NCI-H2029 treated with DMSO at 0.1 percent for 48 hours (cell line): ENCODE data around the gene NT5DC4.

Source experiments
- DNase-seq: peaks from one replicate; lab custom pipeline; 2025; lab: John Stamatoyannopoulos, UW

NT5DC4 gene

GRCh38 chr2:112723547-112723940 is 2.7 kb downstream of the NT5DC4 start:
- no peak for DNase-seq

DNA sequence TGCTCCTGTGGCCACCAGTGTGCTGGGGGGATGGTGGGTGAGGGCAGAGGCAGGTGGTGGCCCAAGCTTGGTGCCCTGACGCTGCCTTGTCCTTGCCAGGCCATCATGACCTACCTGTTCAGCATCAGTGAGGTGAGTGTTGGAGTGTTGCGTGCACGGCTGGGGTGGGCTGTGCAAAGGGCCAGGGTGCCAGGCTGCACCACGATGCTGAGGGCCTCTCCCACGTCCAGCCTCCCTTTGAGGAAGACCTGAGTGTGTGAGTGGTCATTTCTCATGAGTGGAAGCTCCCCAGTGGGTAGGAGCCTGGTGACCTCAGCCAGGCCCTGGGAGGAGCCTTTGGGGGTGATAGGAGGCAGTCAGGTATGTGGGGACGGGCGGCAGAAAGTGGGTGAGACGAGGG is 3.2 kb downstream of the NT5DC4 start:
- DNase-seq: no peak

DNA sequence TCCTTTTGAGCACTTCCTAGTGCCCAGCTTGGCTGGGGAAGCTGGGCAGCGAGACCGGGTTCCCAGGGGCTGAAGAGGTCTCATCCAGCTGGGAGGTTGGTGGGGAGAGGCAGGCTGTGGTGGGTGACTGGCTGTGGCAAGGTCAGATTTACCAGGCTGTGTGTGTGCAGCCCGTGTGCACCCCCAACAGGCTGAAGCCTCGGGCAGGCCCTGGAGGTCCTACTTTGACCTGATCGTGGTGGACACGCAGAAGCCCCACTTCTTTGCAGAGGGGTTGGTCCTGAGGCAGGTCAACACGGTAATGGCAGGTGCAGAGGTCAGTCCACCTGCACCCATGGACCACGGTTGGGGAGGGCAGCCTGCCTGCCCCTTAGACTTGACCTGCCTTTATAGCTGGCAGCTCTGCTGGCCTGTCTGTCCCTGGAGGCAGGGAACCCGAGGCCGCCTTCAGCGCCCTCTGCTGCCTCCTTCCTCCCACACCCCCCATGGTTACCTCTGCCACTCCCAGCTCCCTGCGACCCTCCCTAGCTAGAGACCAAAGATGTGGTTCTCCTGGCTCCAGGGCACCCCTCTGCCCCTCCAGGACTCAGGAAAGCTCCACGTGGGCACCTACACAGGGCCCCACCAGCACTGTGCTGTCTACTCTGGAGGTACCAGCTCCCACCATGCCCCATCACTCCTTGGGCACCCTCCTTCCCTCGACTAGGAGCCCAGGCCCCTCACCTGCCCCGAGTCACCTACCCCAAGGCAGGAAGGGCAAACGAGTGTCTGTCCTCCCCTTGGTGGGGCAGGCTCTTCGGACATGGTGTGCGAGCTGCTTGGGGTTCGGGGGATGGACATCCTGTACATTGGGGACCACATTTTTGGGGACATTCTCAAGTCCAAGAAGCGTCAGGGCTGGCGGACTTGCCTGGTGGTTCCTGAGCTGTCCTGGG is 4.0 kb downstream of the NT5DC4 start:
- DNase-seq: no peak

DNA sequence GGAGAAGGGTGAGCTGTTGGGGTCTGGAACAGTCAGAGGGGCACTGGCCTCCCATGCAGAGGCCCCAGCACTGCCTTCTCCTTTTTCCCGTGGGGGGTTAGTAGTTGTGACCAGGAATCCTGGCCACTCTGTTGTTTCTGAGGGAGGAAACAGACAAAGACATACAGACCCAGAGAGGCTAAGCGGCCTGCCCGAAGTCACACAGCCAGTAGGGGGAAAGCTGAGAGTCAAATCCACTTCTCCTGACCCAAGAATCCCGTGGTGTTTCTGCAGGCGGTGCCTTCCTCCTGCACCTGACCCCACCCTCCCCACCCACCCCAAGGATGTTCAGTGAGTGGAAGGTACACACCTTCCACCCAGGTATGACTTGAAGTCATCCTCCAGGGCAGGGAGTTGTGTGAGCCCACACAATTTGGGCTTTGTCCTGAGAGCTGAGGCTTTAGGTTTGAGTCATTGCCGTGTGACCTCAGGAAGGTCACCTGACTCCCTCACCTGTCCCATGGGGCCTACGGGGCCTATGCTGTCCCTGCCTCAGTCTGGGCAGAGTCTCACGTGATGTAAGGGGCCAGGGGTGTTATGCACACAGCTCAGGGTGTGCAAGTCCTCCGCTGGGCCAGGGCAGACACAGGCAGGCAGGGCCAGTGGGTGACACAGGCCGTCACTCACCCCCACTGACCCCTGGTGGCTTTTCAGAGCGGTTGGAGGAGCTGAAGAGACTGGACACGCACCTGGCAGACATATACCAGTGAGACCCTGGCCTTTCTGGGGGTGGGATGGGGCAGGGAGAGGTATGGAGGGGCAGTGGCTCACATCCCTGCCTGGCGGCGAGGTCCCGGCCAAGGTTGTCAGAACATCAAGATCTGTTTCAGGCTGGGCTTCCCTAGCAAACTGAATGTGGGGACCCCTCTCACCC is 5.0 kb downstream of the NT5DC4 start:
- no peak for DNase-seq

DNA sequence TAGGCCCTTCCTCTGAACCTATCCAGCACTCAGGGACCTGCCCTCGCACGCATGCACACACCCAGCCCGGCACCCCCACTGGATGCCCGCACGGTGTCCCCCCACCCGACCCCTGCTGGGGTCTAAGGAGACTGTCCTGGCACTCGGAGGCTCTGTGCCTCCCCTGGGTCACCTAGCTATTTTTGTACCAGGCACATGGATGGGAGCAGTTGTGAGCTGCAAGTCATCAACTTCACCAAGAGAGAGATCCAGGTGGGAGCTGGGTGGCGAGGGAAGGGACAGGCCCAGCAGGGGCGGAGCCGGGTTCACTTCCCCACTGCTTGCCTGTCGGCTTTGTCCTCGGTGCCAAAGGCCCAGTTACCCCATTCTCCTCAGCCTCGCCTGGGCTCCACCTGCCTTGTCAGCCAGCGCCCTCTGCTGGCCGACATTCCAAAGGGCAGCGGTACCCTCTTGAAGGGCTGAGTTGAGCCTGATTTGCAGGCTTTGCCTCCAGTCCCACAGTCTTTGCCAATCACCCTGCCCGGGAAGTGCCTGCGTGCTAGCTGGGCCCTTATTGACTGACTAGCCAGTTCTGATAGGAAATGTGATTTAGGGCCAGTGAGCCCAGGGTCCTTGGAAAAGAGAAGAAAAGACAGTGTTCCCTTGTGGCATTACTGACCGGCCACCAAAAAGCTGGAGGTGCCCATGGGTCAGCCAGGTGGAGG is 5.8 kb downstream of the NT5DC4 start:
- peak; percentile 73 for DNase-seq

DNA sequence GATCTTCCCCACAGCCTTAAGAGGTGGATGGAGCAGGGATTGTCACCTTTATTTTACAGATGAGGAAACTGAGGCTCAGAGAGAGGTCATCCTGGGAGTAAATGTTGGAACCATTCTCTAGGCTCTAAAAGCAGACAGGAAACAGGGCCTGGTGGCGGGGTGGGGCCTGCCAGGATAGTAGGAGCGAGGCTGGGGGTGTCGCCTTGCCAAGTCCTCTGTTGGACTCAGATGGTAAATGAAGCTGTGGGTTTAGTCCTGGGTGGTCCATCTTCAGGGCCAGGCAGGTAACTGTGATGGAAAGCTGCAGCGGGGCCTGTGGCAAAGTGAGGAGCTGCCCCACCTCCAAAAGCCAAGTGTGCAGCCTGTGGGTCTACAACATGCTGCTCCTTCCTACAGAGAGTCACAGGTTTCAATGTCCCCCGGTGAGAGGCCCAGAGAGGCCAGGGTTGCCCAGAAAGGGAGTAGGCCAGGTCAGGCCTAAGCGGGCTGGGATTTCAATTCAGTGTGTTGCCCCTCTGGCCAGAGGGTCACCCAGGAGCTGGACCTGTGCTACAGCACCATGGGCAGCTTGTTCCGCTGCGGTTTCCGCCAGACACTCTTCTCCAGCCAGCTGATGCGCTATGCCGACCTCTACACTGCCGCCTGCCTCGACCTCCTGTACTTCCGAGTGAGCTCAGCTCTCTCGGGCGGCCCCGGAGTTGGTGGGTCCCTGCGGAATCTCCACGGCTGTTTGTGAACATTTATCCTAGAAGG is 6.6 kb downstream of the NT5DC4 start:
- DNase-seq: no peak

GRCh38 chr2:112728029-112728362 is 7.2 kb downstream of the NT5DC4 start:
- no peak for DNase-seq

- DNase-seq: no peak
These were observed 7.8 kb downstream of the NT5DC4 start for GRCh38 chr2:112728378-112729175.

DNA sequence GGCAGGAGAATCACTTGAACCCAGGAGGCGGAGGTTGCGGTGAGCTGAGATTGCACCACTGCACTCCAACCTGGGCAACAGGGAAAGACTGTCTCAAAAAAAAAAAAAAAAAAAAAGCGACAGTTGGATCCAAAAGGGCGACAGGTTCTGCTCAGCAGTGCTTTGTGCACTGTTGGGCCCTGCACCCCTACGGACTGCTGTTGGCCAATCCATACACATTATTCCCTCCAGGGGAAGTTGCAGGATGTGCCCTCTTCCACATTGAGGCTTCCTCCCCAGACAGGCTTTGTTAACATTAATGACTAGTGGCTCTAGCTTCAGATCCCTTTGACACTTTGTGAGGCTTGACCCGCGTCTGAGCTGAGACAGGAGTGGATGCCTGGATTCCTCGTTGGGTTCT is 9.4 kb downstream of the NT5DC4 start:
- DNase-seq: no peak

DNA sequence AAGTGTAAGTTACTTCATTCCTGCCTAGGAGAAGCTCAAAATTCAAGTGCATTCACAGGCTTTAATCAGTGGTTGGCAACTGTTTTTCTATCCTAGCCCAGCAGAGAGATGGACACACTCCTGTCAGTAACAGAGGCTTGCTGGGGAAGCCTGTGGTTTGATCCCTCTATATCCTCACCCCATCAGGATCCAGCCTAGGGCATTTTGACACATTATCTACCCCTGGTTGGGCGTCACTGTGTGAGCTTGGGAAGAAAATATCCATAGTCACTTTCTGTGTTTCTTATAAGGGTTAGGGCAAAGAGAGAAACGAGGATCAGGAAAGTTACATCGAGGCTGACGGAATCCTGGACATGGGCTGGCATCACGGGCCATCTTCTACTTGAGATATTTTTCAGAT is 10.0 kb downstream of the NT5DC4 start:
- DNase-seq: no peak

- DNase-seq: no peak
These were observed 10.7 kb downstream of the NT5DC4 start for GRCh38 chr2:112731479-112731878.

DNA sequence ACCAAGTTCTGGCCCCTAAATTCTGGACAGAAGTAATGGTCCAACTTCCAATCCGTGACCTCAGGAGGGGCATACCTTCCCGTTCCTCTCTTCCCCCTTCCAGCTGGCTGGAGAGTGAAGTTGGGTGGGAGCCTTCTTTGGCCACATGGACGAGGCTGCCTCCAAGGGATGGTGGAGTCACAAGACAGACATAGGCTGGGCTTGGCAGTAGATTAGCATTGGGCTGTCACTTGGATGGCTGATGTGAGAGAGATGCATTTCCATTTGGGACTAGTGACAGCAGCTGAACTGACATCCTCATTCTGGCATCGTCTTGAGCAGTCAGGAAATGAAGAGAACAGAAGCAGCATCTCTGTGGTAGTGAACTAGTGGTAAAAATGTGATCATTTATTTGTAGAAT is 12.6 kb downstream of the NT5DC4 start:
- no peak for DNase-seq

DNA sequence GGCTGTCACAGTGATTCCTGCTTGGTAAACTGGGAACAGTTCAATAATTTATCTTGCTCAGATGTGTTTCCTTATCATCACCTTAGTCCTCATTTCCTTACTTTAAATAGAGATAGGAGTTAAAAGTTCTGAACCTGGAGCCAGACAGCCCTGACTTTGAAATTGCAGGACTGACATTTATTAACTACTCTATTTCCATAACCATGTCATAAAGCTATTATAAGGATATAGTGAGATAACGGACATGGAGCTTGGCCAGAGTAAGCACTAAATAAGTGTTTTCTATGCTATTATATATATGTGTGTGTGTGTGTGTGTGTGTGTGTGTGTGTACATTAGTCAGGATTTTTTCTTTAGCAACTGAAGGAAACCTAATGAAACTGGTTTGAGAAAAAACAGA is 13.1 kb downstream of the NT5DC4 start:
- no peak for DNase-seq

DNA sequence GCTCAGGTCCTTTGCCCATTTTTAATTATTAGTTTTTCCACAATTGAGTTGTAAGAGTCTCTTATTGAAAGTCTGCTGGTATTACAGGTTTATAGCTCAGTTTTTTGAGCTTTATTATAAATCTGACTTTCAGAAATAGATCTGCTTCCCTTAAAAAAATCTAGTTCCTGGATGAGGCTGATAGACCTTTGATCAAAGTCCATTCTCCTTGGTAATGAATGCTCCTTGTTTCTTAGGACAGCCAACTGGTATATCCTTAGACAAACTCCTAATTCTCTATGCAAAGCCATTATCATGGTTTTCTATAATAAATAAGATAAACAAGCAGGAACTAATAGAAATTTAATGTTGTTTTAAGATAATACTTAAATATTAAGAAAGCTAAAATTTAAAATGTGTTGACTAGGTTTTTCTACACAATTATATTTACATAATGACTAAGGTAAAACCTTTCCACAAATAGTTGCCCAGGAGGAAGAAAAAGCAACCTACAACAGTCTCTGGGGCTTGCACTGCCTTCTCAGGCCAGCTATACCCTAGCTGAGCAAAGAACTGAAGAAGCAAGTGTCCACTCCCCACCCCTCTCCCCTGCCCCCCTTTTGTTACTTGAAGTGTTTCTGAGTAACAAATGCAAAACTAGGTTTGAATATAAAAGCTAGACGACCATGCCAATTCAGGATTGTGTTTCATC is 16.9 kb downstream of the NT5DC4 start:
- no peak for DNase-seq

DNA sequence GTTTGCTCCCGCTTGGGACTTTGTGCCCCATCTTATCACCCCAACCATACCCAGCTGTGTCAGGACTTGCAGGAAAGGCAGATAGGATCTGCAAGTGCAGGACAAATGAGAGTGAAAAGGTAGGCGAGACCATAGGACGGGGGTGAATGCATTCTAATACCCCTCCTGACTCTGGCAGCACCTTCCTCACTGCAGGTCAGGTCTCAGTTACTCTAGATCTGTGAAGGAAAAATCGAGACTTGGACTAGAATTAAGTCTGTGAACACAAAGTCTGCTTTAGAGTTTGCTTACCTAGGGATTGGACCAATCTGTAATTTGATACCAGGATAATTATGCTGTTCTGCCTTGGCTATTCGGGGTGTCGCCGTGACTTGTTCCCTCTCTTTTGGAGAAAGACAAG is 19.7 kb downstream of the NT5DC4 start:
- DNase-seq: no peak

- DNase-seq: peak; percentile 8
These were observed 29.1 kb downstream of the NT5DC4 start for GRCh38 chr2:112749755-112750559.

DNA sequence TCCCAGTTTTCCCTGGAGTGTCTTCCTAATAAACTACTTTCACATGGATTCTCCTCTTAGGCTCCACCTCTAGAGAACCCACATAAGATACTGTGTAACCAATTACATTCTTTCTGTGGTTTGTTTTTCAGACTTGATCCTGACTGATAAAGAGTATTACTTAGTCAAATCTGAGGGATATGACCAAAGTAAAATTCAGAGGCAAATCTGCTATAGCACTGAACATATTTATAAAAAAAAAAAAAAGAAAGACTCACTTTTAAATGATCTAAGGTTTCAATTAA is 29.7 kb downstream of the NT5DC4 start:
- DNase-seq: no peak

- no peak for DNase-seq
These were observed 30.8 kb downstream of the NT5DC4 start for GRCh38 chr2:112751451-112752197.

DNA sequence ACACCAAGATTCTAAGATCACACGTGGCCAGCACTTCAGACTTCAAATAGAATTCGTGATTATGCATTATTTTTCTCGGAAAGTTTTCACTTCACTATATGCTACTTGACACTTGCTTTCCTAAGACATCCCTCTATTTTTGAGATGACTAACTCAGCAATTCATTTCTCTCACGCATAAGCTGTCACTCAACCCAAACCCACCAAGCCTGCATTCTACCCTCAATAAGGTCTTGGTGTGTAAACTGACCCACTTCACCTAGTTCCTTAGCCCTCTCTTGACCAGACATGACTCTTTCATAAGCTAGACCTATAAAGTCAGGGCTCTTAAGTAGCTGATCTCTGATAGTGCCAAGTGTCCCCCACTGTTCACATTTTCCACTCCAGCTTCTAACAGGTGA is 31.8 kb downstream of the NT5DC4 start:
- DNase-seq: no peak
